Measurements from ENCODE around the gene KIAA1671. TPM values are rescaled to one million over a fixed set of nuclear protein-coding genes. Genes with fewer than 3 reads are reported as not detected.

Gene KIAA1671
- total RNA-seq, 1 donor from 2014 or later, result 14.5 TPM

DNA sequence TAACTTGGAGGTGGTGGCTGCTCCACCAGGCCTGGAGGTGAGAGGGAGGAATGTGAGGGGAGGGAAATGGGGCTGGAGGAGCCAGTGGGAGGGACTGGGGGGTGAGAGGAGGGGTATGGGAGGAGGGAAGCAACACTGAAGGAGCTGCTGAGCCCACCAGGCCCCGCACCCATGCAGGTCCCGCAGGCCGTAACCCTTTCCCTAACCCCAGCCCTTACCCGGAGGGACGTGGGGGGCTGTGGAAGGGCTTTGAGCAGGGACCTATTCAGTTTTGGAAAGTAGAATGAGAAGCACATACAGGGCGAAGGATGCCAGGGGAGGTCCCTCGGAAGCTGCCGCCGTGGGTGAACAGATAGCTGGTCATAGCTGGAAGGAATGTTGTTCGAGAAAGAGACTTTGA is 213.3 kb downstream of the KIAA1671 start:
- Mint-ChIP-seq H3K27ac (ENCODE audit: unreplicated experiment) (no peak overlapping the region), H3K36me3 (ENCODE audit: low read depth) (no peaks in the 10 kb centered on the region), H3K4me3 (no peak overlapping the region), H3K4me1 (no peaks in the 10 kb centered on the region), H3K9me3 (no peaks in the 10 kb centered on the region), H3K27me3 (ENCODE audit: low read depth) (no peaks in the 10 kb centered on the region)
- DNase-seq (ENCODE audit: low read depth, low spot score), result no peak
- TF ChIP-seq, protein P1, sequence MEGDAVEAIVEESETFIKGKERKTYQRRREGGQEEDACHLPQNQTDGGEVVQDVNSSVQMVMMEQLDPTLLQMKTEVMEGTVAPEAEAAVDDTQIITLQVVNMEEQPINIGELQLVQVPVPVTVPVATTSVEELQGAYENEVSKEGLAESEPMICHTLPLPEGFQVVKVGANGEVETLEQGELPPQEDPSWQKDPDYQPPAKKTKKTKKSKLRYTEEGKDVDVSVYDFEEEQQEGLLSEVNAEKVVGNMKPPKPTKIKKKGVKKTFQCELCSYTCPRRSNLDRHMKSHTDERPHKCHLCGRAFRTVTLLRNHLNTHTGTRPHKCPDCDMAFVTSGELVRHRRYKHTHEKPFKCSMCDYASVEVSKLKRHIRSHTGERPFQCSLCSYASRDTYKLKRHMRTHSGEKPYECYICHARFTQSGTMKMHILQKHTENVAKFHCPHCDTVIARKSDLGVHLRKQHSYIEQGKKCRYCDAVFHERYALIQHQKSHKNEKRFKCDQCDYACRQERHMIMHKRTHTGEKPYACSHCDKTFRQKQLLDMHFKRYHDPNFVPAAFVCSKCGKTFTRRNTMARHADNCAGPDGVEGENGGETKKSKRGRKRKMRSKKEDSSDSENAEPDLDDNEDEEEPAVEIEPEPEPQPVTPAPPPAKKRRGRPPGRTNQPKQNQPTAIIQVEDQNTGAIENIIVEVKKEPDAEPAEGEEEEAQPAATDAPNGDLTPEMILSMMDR (conservative IDR thresholded peaks at IDR 0.05), result no peak

DNA sequence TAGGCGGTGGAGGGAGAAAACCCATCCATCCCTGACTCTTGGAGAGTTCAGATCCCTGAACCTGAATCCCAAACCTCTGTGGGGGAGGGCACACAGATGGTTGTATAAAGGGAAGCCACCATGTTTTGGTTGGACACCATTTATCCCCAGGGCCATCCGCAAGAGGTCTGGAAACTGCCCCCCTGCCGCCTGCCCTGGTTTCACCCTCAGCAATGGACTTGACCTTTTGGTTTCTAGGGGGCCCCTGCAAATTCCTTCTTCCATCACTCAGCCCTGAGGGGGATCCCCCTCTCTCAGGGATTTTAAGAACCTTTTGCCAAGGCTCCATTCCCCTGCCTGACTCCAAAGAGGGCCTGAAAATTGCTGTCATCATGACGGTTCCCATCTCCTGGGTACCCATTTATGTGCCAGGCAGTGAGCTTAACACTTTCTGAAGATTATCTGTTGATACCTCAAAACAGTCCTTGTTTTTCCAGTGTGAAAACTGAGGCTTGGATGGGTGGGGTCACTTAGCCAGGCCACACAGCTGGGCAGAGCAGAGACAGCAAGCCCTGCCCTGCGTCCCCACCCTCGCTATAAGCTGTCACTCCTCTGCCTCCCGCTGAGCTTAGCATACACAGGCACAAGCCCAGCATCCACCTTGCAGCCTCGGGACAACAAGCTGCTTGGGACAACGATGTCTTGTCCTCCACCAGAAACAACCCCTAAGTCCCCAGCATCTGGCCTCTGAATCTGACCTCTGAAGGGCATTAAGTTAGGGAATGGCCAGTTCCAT is 213.9 kb downstream of the KIAA1671 start:
- Mint-ChIP-seq H3K9me3 (no peaks in the 10 kb centered on the region), H3K27ac (ENCODE audit: unreplicated experiment) (no peak overlapping the region), H3K4me3 (no peak overlapping the region), H3K4me1 (no peaks in the 10 kb centered on the region), H3K27me3 (ENCODE audit: low read depth) (no peaks in the 10 kb centered on the region), H3K36me3 (ENCODE audit: low read depth) (no peaks in the 10 kb centered on the region)
- DNase-seq (ENCODE audit: low read depth, low spot score), result no peak
- TF ChIP-seq, protein P1 (conservative IDR thresholded peaks at IDR 0.05), result no peak

DNA sequence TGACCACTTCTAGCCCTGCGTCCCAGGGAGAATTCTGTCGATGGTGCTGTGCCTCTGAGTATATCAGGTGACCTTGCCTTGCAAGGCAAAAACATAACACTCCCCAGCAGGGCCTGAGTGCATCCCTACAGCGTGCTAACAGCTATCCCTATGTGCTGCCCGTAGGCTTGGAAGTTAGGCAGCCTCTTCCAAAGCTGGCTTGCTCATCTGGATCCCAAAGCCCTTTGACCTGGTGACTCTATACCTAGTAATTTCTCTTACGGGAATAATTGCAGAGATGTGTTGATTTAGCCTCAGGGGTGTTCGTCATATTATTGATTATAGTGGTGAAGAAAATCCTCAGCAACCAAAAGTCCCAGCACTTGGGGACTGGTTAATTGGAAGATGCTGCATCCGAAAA is 214.6 kb downstream of the KIAA1671 start:
- Mint-ChIP-seq H3K9me3 (no peaks in the 10 kb centered on the region), H3K4me3 (no peak overlapping the region), H3K36me3 (ENCODE audit: low read depth) (no peaks in the 10 kb centered on the region), H3K27me3 (ENCODE audit: low read depth) (no peaks in the 10 kb centered on the region), H3K27ac (ENCODE audit: unreplicated experiment) (no peak overlapping the region), H3K4me1 (no peaks in the 10 kb centered on the region)
- no peak for DNase-seq (ENCODE audit: low read depth, low spot score)
- TF ChIP-seq, protein P1 (conservative IDR thresholded peaks at IDR 0.05), result no peak

GRCh38 chr22:25167834-25168601 is 215.5 kb downstream of the KIAA1671 start:
- Mint-ChIP-seq H3K36me3 (ENCODE audit: low read depth) (no peaks in the 10 kb centered on the region), H3K9me3 (no peaks in the 10 kb centered on the region), H3K27me3 (ENCODE audit: low read depth) (no peaks in the 10 kb centered on the region), H3K4me1 (no peaks in the 10 kb centered on the region), H3K4me3 (no peak overlapping the region), H3K27ac (ENCODE audit: unreplicated experiment) (peak overlapping the region; percentile 43)
- TF ChIP-seq, protein P1 (conservative IDR thresholded peaks at IDR 0.05), result no peak
- no peak for DNase-seq (ENCODE audit: low read depth, low spot score)

GRCh38 chr22:25169278-25170031 is 216.9 kb downstream of the KIAA1671 start:
- Mint-ChIP-seq H3K27ac (ENCODE audit: unreplicated experiment) (no peak overlapping the region), H3K9me3 (no peaks in the 10 kb centered on the region), H3K4me3 (no peak overlapping the region), H3K27me3 (ENCODE audit: low read depth) (no peaks in the 10 kb centered on the region), H3K4me1 (no peaks in the 10 kb centered on the region), H3K36me3 (ENCODE audit: low read depth) (no peaks in the 10 kb centered on the region)
- no peak for DNase-seq (ENCODE audit: low read depth, low spot score)
- TF ChIP-seq, protein P1 (conservative IDR thresholded peaks at IDR 0.05), result no peak

Measured in neural crest cell (in vitro differentiated cells).